Sigmoid colon (tissue), 7 donors: ENCODE measurements around the gene C19orf12. TPM values are rescaled to one million over a fixed set of nuclear protein-coding genes. Genes with fewer than 3 reads are reported as not detected.

Experiments used
- DNase-seq: peaks from one replicate; pipeline ENCODE4 v3.0.0-alpha.2; 2019
- H3K27ac ChIP-seq, 4 donors: fragments of 200-600 bp; sonication (generic); one replicate each; pipeline ENCODE4 v1.5.1; 2016 to 2019; ENCODE audit warnings: mild to moderate bottlenecking in 1 of 4
- H3K27me3 ChIP-seq, 3 donors: fragments of 200-600 bp; sonication (generic); one replicate each; pipeline ENCODE4 v1.5.1; 2019; ENCODE audit warnings: mild to moderate bottlenecking in 1 of 3
- H3K36me3 ChIP-seq, 4 donors: fragments of 200-600 bp; sonication (generic); one replicate each; pipeline ENCODE4 v1.5.1; 2016 to 2019
- H3K4me1 ChIP-seq, 4 donors: fragments of 200-600 bp; sonication (generic); one replicate each; pipeline ENCODE4 v1.5.1; 2017 to 2019
- H3K4me3 ChIP-seq, 4 donors: fragments of 200-600 bp; sonication (generic); one replicate each; pipeline ENCODE4 v1.5.1; 2017 to 2019; ENCODE audit warnings: mild to moderate bottlenecking in 2 of 4, moderate library complexity in 1 of 4
- H3K9me3 ChIP-seq, 4 donors: fragments of 200-600 bp in 3 of 4; sonication (generic) in 3 of 4; one replicate each; pipeline versions ENCODE4 v1.5.1 to v1.6.1; 2013 to 2019
- CTCF ChIP-seq, 4 experiments: fragments of 450-650 bp in 3 of 4; fragments of 200-600 bp in 1 of 4; IDR thresholded peaks; one replicate each; pipeline ENCODE4 v1.5.1; 2016 to 2019; ENCODE audit warnings: antibody characterized with exemption in 4 of 4, mild to moderate bottlenecking in 3 of 4, moderate library complexity in 2 of 4
- EP300 ChIP-seq, 4 donors: sonication (generic); formaldehyde crosslinking; IDR thresholded peaks; one replicate each; pipeline ENCODE4 v1.6.1; 2017; ENCODE audit warnings: antibody characterized with exemption in 4 of 4
- POLR2A ChIP-seq, 2 donors: fragments of 450-650 bp; IDR thresholded peaks; one replicate each; pipeline ENCODE4 v1.6.1; 2016; ENCODE audit warnings: antibody characterized with exemption in 2 of 2, mild to moderate bottlenecking in 2 of 2, moderate library complexity in 2 of 2
- POLR2AphosphoS5 ChIP-seq, 4 donors: sonication (generic); formaldehyde crosslinking; IDR thresholded peaks; one replicate each; pipeline ENCODE4 v1.6.1; 2017; ENCODE audit warnings: antibody characterized with exemption in 4 of 4
- WGBS, 2 donors: extraction: QIAGEN DNeasy Blood & Tissue Kit; methylation state at CpG; one replicate each; pipeline ENCODE4 v1.1.7; 2013; 5-methylcytosine and 5-hydroxymethylcytosine counted together
- intact Hi-C: fragments of 100-400 bp; cut with DNase I; formaldehyde crosslinking; loops from one replicate; pipeline ENCODE4 v1.15.1; 2023
- polyA plus RNA-seq, 3 donors: library from polyadenylated mRNA; stranded (reverse); fragments of 200-250 nt; gene quantifications; one replicate each; pipeline ENCODE4 v1.2.3, GENCODE V29; 2013
- total RNA-seq, 4 donors: library from RNA; depleted of rRNA; stranded (reverse); fragments of >200 nt; gene quantifications; one replicate each; pipeline ENCODE4 v1.1.0, GENCODE V29; 2016
- donor health status: healthy with polysubstance abuse.
- donor health status: Bipolar disorder and iron deficiency.
- donor health status: healthy.

The C19orf12 gene
- total RNA-seq (10 to 100 TPM; 32.1 to 36.0 (median 34.2) TPM), polyA plus RNA-seq (10 to 100 TPM; 13.2 to 19.1 (median 16.0) TPM)

- no peaks in the 10 kb centered on the region for H3K27me3 ChIP-seq
- WGBS, 2 donors = 0 to 1% methylated on average over 72 of the region's 72 CpGs
- peaks cover 0 to 53% (median 34%) of the 10 kb centered on the region in 4 donors for H3K4me1 ChIP-seq
- H3K4me3 ChIP-seq = peak within 1 kb of the TSS; percentile 73 to 98 (median 87)
- TF ChIP-seq EP300 (IDR thresholded peaks at IDR 0.05) (no peak), POLR2AphosphoS5 (IDR thresholded peaks at IDR 0.05) (peak; percentile 54 to 83 (median 77)), CTCF (IDR thresholded peaks at IDR 0.05) (no peak), POLR2A (IDR thresholded peaks at IDR 0.05) (peak; percentile 38 to 68)
- intact Hi-C loops = loop anchor here (1.0 kb wide), 1 partner anchor 49 kb away; no protein-coding TSS in a partner anchor
- peak; percentile 76 for DNase-seq
- peaks cover 0 to 7% (median 0%) of the 10 kb centered on the region in 4 donors for H3K36me3 ChIP-seq
- no peaks in the 10 kb centered on the region for H3K9me3 ChIP-seq
- H3K27ac ChIP-seq = peak within 1 kb of the TSS; percentile 90 to 97 (median 92)
Observed at GRCh38 chr19:29714953-29715700, at the start of gene C19orf12. Gene C19orf12, minus strand, starts transcription at chr19:29715261. Its CDS starts 6,848 bp downstream, at chr19:29708413.

GRCh38 chr19:29764361-29764760, 49.3 kb upstream of the C19orf12 start:
- no peaks in the 10 kb centered on the region for H3K4me1 ChIP-seq
- DNase-seq = no peak
- no peaks in the 10 kb centered on the region for H3K9me3 ChIP-seq
- intact Hi-C loops = no loop called here
- H3K27me3 ChIP-seq = peaks cover 0 to 7% (median 0%) of the 10 kb centered on the region in 3 donors
- H3K27ac ChIP-seq = no peak overlapping the region
- WGBS, 2 donors = 94% methylated on average over 8 of the region's 8 CpGs
- no peak for TF ChIP-seq CTCF (IDR thresholded peaks at IDR 0.05)
- no peak for TF ChIP-seq POLR2A (IDR thresholded peaks at IDR 0.05)
- TF ChIP-seq POLR2AphosphoS5 (IDR thresholded peaks at IDR 0.05) = no peak
- TF ChIP-seq EP300 (IDR thresholded peaks at IDR 0.05) = no peak
- no peak overlapping the region for H3K4me3 ChIP-seq
- no peaks in the 10 kb centered on the region for H3K36me3 ChIP-seq

GRCh38 chr19:29763196-29763595, 48.1 kb upstream of the C19orf12 start:
- H3K4me1 ChIP-seq = no peaks in the 10 kb centered on the region

GRCh38 chr19:29761575-29762232, 46.6 kb upstream of the C19orf12 start:
- Histone ChIP-seq H3K27ac (no peak overlapping the region), H3K9me3 (no peaks in the 10 kb centered on the region), H3K4me1 (no peaks in the 10 kb centered on the region), H3K36me3 (no peaks in the 10 kb centered on the region), H3K27me3 (peaks cover 0 to 7% (median 0%) of the 10 kb centered on the region in 3 donors), H3K4me3 (no peak overlapping the region)
- no peak for DNase-seq
- intact Hi-C loops = no loop called here
- no peak for TF ChIP-seq CTCF (IDR thresholded peaks at IDR 0.05)
- TF ChIP-seq EP300 (IDR thresholded peaks at IDR 0.05) = no peak
- WGBS, 2 donors = 15 to 60% methylated on average over 14 of the region's 14 CpGs

More at GRCh38 chr19:29763196-29763595, 48.1 kb upstream of the C19orf12 start:
- 89% methylated on average over 4 of the region's 4 CpGs for WGBS, 2 donors
- no peak overlapping the region for H3K27ac ChIP-seq
- DNase-seq = no peak
- H3K9me3 ChIP-seq = no peaks in the 10 kb centered on the region
- no peaks in the 10 kb centered on the region for H3K36me3 ChIP-seq
- TF ChIP-seq EP300 (IDR thresholded peaks at IDR 0.05) (no peak), CTCF (IDR thresholded peaks at IDR 0.05) (no peak), POLR2AphosphoS5 (IDR thresholded peaks at IDR 0.05) (no peak), POLR2A (IDR thresholded peaks at IDR 0.05) (no peak)
- H3K27me3 ChIP-seq = peaks cover 0 to 7% (median 0%) of the 10 kb centered on the region in 3 donors
- intact Hi-C loops = no loop called here
- H3K4me3 ChIP-seq = no peak overlapping the region
